CD14-positive monocyte (primary cell): Measurements from ENCODE around the gene C5orf15. TPM values are rescaled to one million over a fixed set of nuclear protein-coding genes. Genes with fewer than 3 reads are reported as not detected.

Source experiments
- DNase-seq, 3 donors: peaks; one replicate each; pipeline ENCODE4 v3.0.0-alpha.2; 2011 to 2022
- H2AFZ ChIP-seq: 2 replicates; pipeline ENCODE4 v1.6.0; 2012; ENCODE audit warnings: mild to moderate bottlenecking, low read depth, low read length, inconsistent platforms; ENCODE audit not compliant: insufficient read depth, poor library complexity, severe bottlenecking
- H3K27ac ChIP-seq, 2 donors: 1 replicate in 1 of 2; 2 replicates in 1 of 2; pipeline ENCODE4 v1.5.1; 2012 to 2013; ENCODE audit warnings: low read length in 2 of 2, control low read depth in 1 of 2, inconsistent platforms in 1 of 2, low read depth in 1 of 2, mild to moderate bottlenecking in 1 of 2
- H3K27me3 ChIP-seq, 2 donors: one replicate each; pipeline versions ENCODE4 v1.6.0 to v1.6.1; 2011 to 2013; ENCODE audit warnings: low read length in 2 of 2; ENCODE audit not compliant: control insufficient read depth in 2 of 2, insufficient read depth in 2 of 2
- H3K36me3 ChIP-seq, 2 donors: replicated peaks in 1 of 2; 1 replicate in 1 of 2; 2 replicates in 1 of 2; pipeline versions ENCODE4 v1.5.1 to v1.6.1; 2012 to 2013; ENCODE audit warnings: low read length in 2 of 2, control low read depth in 1 of 2, inconsistent platforms in 1 of 2, mild to moderate bottlenecking in 1 of 2; ENCODE audit not compliant: insufficient read depth in 2 of 2, control insufficient read depth in 1 of 2
- H3K4me1 ChIP-seq, 2 donors: 1 replicate in 1 of 2; 2 replicates in 1 of 2; pipeline versions ENCODE4 v1.5.1 to v1.6.1; 2012 to 2013; ENCODE audit warnings: low read length in 2 of 2, control low read depth in 1 of 2, inconsistent platforms in 1 of 2, mild to moderate bottlenecking in 1 of 2, moderate library complexity in 1 of 2; ENCODE audit not compliant: insufficient read depth in 2 of 2, control insufficient read depth in 1 of 2
- H3K4me2 ChIP-seq: replicated peaks from 2 replicates; pipeline ENCODE3; 2012; ENCODE audit warnings: low read length, moderate library complexity, mild to moderate bottlenecking; ENCODE audit not compliant: poor library complexity, severe bottlenecking; ENCODE audit errors: extremely low read depth
- H3K4me3 ChIP-seq, 3 experiments: fragments of 200-600 bp in 1 of 3; sonication (generic) in 1 of 3; replicated peaks in 1 of 3; 1 replicate in 2 of 3; 2 replicates in 1 of 3; pipeline ENCODE4 v1.5.1; 2011 to 2013; ENCODE audit warnings: low read length in 3 of 3, mild to moderate bottlenecking in 3 of 3, control low read depth in 2 of 3, low read depth in 2 of 3, inconsistent platforms in 1 of 3, moderate library complexity in 1 of 3
- H3K79me2 ChIP-seq: 2 replicates; pipeline ENCODE4 v1.6.0; 2012; ENCODE audit warnings: mild to moderate bottlenecking, control low read depth, inconsistent platforms, low read length, moderate library complexity; ENCODE audit not compliant: insufficient read depth
- H3K9ac ChIP-seq: 2 replicates; pipeline ENCODE4 v1.6.0; 2017; ENCODE audit warnings: low read length, mild to moderate bottlenecking; ENCODE audit not compliant: insufficient read depth, poor library complexity, severe bottlenecking
- H3K9me3 ChIP-seq, 2 donors: replicated peaks in 1 of 2; 1 replicate in 1 of 2; 2 replicates in 1 of 2; pipeline versions ENCODE4 v1.5.1 to v1.6.1; 2012 to 2013; ENCODE audit warnings: low read length in 2 of 2, control low read depth in 1 of 2; ENCODE audit not compliant: control insufficient read depth in 1 of 2, insufficient read depth in 1 of 2
- H4K20me1 ChIP-seq: 2 replicates; pipeline ENCODE4 v1.6.0; 2012; ENCODE audit warnings: mild to moderate bottlenecking, low read length, control low read depth, moderate library complexity; ENCODE audit not compliant: insufficient read depth
- H3K27ac Mint-ChIP-seq, 7 donors: one replicate each; pipeline ENCODE4 v1.8.0; 2020; ENCODE audit warnings: mild to moderate bottlenecking in 7 of 7, mixed read lengths in 7 of 7, moderate library complexity in 6 of 7, inconsistent platforms in 2 of 7
- H3K27me3 Mint-ChIP-seq, 3 donors: one replicate each; pipeline ENCODE4 v1.8.0; 2021 to 2022; ENCODE audit warnings: low read depth in 3 of 3, mild to moderate bottlenecking in 3 of 3, mixed read lengths in 3 of 3, moderate library complexity in 3 of 3, inconsistent platforms in 1 of 3
- H3K36me3 Mint-ChIP-seq, 2 donors: one replicate each; pipeline ENCODE4 v1.8.0; 2020; ENCODE audit warnings: mixed read lengths in 2 of 2, inconsistent platforms in 1 of 2, mild to moderate bottlenecking in 1 of 2
- H3K4me1 Mint-ChIP-seq: one replicate; pipeline ENCODE4 v1.8.0; 2020; ENCODE audit warnings: mild to moderate bottlenecking, mixed read lengths
- H3K4me3 Mint-ChIP-seq, 2 donors: one replicate each; pipeline ENCODE4 v1.8.0; 2020; ENCODE audit warnings: mild to moderate bottlenecking in 2 of 2, mixed read lengths in 2 of 2, moderate library complexity in 1 of 2
- H3K9me3 Mint-ChIP-seq, 7 donors: one replicate each; pipeline ENCODE4 v1.8.0; 2020 to 2022; ENCODE audit warnings: mixed read lengths in 7 of 7, mild to moderate bottlenecking in 6 of 7, moderate library complexity in 6 of 7, inconsistent platforms in 2 of 7
- WGBS: methylation state at CpG from one replicate; pipeline ENCODE4 v1.1.5; 2013; ENCODE audit warnings: missing lambda C conversion rate; ENCODE audit not compliant: insufficient coverage; 5-methylcytosine and 5-hydroxymethylcytosine counted together
- intact Hi-C, 2 donors: fragments of 100-400 bp; cut with micrococcal nuclease; formaldehyde crosslinking; loops; one replicate each; pipeline versions ENCODE4 v1.15.0 to v1.15.1; 2023
- polyA plus RNA-seq, 3 donors: library from polyadenylated mRNA; depleted of rRNA in 1 of 3; unstranded in 2 of 3; stranded (reverse) in 1 of 3; fragments of 300-500 nt in 2 of 3; fragments of >200 nt in 1 of 3; fragmentation: Illumina TruSeq in 2 of 3; gene quantifications; 1 replicate in 2 of 3; 2 replicates in 1 of 3; pipeline ENCODE4 v1.2.3, GENCODE V29; 2012 to 2021
- TF ChIP-seq, protein P1 (sequence below): fragments of 200-600 bp; IDR thresholded peaks from one replicate; pipeline ENCODE4 v1.8.0; 2022; ENCODE audit warnings: antibody characterized with exemption, mild to moderate bottlenecking

Gene C5orf15
- polyA plus RNA-seq, 3 donors = 38.0 to 59.2 (median 46.9) TPM

DNA sequence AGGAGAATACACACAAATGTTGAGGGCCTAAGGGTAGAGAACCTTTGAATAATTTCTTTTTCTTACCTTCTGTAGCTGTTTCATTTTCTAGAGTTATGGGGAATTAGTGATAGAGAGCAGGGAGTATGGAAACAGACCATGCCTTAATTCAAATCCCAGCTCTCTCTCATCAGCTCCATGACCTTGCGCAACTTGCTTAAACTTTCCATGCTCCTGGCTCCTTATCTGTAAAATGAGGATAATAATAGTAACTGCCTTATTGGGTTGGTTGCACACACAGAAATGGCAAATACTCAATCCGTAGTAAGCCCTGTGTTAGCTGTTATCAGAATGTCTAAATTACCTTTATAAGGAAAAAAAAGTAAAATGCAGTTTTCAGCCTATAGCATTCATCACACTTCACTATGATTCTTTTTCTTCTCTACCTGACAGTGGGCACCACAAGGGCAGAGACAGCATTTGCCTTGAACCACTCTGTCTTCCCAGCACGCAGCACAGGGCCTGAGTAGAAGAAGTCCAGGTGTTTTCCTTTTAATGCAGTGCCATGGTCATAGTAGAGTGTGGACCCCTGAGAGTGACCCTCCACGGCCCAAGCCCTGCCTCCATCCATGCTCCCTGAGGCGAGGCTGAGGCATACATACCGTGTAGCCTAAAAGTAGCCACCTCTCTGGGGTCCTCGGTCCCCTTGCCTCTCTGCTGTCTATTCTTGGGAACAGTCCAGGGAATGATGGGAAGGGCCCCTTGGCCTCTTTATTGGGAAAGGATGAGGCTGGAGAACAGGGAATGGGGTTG lies 17.4 kb downstream of the C5orf15 start:
- no peak overlapping the region for H3K4me2 ChIP-seq
- Mint-ChIP-seq H3K27ac (no peak overlapping the region), H3K4me3 (no peak overlapping the region), H3K9me3 (peaks cover 0 to 4% (median 0%) of the 10 kb centered on the region in 7 donors), H3K27me3 (peaks cover 2 to 3% (median 2%) of the 10 kb centered on the region in 3 donors), H3K36me3 (peaks cover 13 to 18% of the 10 kb centered on the region in 2 donors), H3K4me1 (peaks cover 2% of the 10 kb centered on the region)
- WGBS = 100% methylated on average over 2 of the region's 7 CpGs
- H3K4me1 ChIP-seq = no peaks in the 10 kb centered on the region
- no peak overlapping the region for H2AFZ ChIP-seq
- peaks cover 4 to 16% of the 10 kb centered on the region in 2 donors for H3K36me3 ChIP-seq
- intact Hi-C loops = no loop called here
- H3K9me3 ChIP-seq = no peaks in the 10 kb centered on the region
- TF ChIP-seq, protein P1, sequence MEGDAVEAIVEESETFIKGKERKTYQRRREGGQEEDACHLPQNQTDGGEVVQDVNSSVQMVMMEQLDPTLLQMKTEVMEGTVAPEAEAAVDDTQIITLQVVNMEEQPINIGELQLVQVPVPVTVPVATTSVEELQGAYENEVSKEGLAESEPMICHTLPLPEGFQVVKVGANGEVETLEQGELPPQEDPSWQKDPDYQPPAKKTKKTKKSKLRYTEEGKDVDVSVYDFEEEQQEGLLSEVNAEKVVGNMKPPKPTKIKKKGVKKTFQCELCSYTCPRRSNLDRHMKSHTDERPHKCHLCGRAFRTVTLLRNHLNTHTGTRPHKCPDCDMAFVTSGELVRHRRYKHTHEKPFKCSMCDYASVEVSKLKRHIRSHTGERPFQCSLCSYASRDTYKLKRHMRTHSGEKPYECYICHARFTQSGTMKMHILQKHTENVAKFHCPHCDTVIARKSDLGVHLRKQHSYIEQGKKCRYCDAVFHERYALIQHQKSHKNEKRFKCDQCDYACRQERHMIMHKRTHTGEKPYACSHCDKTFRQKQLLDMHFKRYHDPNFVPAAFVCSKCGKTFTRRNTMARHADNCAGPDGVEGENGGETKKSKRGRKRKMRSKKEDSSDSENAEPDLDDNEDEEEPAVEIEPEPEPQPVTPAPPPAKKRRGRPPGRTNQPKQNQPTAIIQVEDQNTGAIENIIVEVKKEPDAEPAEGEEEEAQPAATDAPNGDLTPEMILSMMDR = no peak
- DNase-seq = no peak
- H3K9ac ChIP-seq = no peak overlapping the region
- H3K27me3 ChIP-seq = no peaks in the 10 kb centered on the region
- no peak overlapping the region for H3K27ac ChIP-seq
- no peaks in the 10 kb centered on the region for H4K20me1 ChIP-seq
- no peak overlapping the region for H3K4me3 ChIP-seq
- H3K79me2 ChIP-seq = no peaks in the 10 kb centered on the region

DNA sequence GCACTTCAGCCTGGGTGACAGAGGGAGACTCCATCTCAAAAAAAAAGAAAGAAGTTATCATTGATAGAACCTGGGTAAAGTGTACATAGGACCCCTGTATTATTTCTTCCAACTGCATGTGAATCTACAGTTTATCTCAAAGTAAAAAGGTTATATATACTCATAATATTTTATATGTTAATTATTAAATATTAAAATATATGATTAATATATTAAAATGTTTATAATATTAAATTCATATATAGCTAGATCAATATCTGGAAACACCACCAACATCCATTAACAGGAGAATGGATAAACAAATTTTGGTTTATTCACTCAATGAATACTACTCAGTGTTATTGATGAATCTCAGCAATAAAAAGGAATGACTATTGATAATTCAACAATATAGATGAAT lies 19.7 kb downstream of the C5orf15 start:
- H2AFZ ChIP-seq = no peak overlapping the region
- intact Hi-C loops = no loop called here
- H3K4me3 ChIP-seq = no peak overlapping the region
- no peaks in the 10 kb centered on the region for H3K36me3 Mint-ChIP-seq
- no peaks in the 10 kb centered on the region for H3K9me3 Mint-ChIP-seq
- no peaks in the 10 kb centered on the region for H3K4me1 ChIP-seq
- no peaks in the 10 kb centered on the region for H3K79me2 ChIP-seq
- no peak overlapping the region for H3K27ac Mint-ChIP-seq
- no peak overlapping the region for H3K9ac ChIP-seq
- H3K4me1 Mint-ChIP-seq = peaks cover 2% of the 10 kb centered on the region
- no peaks in the 10 kb centered on the region for H3K36me3 ChIP-seq
- H3K27ac ChIP-seq = no peak overlapping the region
- no peak overlapping the region for H3K4me3 Mint-ChIP-seq
- TF ChIP-seq, protein P1 = no peak
- DNase-seq = no peak
- H3K27me3 Mint-ChIP-seq = peaks cover 3 to 9% (median 4%) of the 10 kb centered on the region in 3 donors
- no peaks in the 10 kb centered on the region for H3K27me3 ChIP-seq
- no peaks in the 10 kb centered on the region for H3K9me3 ChIP-seq
- H3K4me2 ChIP-seq = no peak overlapping the region
- H4K20me1 ChIP-seq = no peaks in the 10 kb centered on the region
